ENCODE measurements around the gene PASK. TPM values are rescaled to one million over a fixed set of nuclear protein-coding genes. Genes with fewer than 3 reads are reported as not detected.
"Not testable (repeated sequence)": the region's sequence is repeated elsewhere in the genome, so short reads cannot be mapped to it uniquely, and the experiment has no call there.

PASK gene
- total RNA-seq, 1 donor from 2014 or later: 15.7 TPM

DNA sequence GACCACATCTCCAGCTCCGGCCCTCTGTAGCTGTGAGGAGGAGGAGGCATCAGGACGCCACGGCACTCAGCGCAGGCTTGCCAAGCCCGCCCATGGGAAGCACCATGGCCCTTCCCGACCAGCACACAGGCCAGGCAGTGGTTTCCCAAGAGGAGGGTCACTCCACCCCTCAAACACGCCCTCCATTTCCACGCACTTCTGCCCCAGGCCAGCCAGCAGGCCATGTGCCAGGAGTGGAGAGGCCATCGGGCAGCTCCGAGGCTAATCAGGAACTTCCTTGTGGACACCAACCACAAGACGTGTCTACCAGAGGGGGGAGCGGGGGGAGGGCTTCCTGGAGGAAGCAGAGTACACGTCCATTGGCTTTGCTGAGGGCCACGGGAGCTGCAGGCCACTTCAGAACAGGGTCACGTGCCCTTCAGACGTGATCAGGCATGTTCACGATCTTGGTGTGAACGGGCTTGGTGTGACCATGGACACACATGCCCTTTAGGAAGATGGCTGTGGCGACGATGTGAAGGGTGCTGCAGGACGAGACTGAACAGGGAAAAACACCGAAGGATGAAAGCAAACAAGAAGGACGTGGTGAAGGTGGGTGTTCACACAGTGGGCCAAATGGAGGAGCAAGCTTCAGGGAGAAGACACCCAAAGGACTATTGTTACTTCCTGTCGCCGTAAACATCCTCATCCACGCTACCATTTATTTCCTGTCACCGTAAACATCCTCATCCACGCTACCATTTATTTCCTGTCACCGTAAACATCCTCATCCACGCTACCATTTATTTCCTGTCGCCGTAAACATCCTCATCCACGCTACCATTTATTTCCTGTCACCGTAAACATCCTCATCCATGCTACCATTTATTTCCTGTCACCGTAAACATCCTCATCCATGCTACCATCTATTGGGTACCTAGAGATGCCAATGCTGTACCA is 40.7 kb downstream of the PASK start:
- intact Hi-C loops (cut with DNase I): no loop called here
- Histone ChIP-seq H3K36me3 (no peaks in the 10 kb centered on the region), H3K4me3 (no peak overlapping the region), H3K9me3 (no peaks in the 10 kb centered on the region), H3K27ac (no peak overlapping the region), H3K4me1 (peaks cover 4% of the 10 kb centered on the region), H3K27me3 (no peaks in the 10 kb centered on the region)
- DNase-seq: no peak
- TF ChIP-seq, protein P1, sequence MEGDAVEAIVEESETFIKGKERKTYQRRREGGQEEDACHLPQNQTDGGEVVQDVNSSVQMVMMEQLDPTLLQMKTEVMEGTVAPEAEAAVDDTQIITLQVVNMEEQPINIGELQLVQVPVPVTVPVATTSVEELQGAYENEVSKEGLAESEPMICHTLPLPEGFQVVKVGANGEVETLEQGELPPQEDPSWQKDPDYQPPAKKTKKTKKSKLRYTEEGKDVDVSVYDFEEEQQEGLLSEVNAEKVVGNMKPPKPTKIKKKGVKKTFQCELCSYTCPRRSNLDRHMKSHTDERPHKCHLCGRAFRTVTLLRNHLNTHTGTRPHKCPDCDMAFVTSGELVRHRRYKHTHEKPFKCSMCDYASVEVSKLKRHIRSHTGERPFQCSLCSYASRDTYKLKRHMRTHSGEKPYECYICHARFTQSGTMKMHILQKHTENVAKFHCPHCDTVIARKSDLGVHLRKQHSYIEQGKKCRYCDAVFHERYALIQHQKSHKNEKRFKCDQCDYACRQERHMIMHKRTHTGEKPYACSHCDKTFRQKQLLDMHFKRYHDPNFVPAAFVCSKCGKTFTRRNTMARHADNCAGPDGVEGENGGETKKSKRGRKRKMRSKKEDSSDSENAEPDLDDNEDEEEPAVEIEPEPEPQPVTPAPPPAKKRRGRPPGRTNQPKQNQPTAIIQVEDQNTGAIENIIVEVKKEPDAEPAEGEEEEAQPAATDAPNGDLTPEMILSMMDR (IDR thresholded peaks at IDR 0.05): no peak
- peak; percentile 49 for ATAC-seq

DNA sequence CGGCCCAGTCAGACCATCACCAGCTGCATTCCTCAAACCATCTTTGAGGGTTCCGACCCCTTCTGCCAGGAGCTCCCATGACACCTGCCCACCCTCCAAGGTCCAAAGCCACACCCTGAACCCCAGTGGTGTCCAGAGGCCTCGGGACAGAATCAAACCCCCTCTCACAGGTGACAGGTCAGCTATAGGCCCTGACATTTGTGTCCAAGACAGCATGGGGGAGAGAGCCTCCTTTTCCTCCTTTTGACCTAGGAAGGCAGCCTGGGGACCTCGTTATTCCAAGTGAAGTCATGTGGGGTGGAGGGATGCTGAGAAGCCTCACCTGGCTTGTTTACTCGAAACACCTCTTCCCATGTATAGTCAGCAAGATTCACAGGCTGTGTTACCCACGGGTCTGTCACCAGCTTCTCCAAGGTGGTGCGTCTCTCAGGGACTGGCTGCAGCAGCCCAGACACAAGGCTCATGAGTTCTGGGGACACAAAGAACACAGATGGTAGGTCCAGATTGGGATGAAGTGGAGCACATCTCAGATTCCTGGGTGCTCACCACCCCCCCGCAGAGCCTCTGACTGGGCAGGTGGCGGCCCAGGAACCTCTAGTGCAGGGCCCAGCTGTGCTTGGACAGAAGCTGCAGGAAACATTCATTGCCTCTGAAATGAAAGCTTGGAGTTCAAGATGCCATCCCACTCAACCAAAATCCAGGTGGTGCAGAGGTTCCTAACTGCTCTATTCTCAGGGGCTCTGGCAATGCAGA is 42.1 kb downstream of the PASK start:
- no peak for DNase-seq
- TF ChIP-seq, protein P1 (IDR thresholded peaks at IDR 0.05): no peak
- Histone ChIP-seq H3K9me3 (no peaks in the 10 kb centered on the region), H3K4me1 (peaks cover 11% of the 10 kb centered on the region), H3K27me3 (no peaks in the 10 kb centered on the region), H3K27ac (no peak overlapping the region), H3K36me3 (no peaks in the 10 kb centered on the region), H3K4me3 (no peak overlapping the region)
- intact Hi-C loops (cut with DNase I): no loop called here
- no peak for ATAC-seq

DNA sequence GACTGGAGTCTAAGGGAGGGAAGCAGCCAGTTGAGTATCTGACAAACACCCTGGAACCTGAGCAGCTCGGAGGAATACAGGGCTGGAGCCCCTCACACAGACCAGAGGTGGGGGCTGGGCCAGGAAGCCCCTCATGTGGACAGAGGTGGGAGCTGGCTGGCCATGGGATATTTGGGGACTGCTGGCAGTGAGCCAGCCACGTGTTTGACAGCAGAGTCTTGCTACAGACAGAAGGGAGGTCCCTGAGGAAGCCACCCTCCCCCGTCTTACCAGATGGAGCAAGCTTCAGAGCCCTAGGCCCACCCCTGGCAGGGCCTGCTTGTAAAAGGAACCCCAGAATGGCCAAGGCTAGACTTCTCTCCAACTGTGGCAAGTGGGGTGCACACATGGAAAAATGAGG is 43.6 kb downstream of the PASK start:
- Histone ChIP-seq H3K36me3 (no peaks in the 10 kb centered on the region), H3K27ac (no peak overlapping the region), H3K4me1 (peaks cover 16% of the 10 kb centered on the region), H3K9me3 (no peaks in the 10 kb centered on the region), H3K27me3 (no peaks in the 10 kb centered on the region), H3K4me3 (no peak overlapping the region)
- ATAC-seq (no peak), DNase-seq (no peak)
- intact Hi-C loops (cut with DNase I): no loop called here
- TF ChIP-seq, protein P1 (IDR thresholded peaks at IDR 0.05): no peak

DNA sequence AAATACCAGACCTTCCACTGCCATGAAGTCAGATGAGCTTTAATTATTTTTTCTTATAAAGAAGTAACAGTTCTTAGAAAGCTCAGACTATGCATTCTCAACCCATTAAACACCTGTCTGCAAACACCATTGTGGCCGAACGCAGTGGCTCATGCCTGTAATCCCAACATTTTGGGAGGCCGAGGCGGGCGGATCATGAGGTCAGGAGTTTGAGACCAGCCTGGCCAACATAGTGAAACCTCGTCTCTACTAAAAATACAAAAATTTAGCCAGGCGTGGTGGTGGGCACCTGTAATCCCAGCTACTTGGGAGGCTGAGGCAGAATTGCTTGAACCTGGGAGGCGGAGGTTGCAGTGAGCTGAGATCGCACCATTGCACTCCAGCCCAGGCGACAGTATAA is 44.7 kb downstream of the PASK start:
- H3K9me3 ChIP-seq; H3K27me3 ChIP-seq; H3K27ac ChIP-seq; intact Hi-C loops (cut with DNase I); H3K36me3 ChIP-seq; DNase-seq; H3K4me3 ChIP-seq; ATAC-seq: not testable (repeated sequence)
- H3K4me1 ChIP-seq: peaks cover 26% of the 10 kb centered on the region

DNA sequence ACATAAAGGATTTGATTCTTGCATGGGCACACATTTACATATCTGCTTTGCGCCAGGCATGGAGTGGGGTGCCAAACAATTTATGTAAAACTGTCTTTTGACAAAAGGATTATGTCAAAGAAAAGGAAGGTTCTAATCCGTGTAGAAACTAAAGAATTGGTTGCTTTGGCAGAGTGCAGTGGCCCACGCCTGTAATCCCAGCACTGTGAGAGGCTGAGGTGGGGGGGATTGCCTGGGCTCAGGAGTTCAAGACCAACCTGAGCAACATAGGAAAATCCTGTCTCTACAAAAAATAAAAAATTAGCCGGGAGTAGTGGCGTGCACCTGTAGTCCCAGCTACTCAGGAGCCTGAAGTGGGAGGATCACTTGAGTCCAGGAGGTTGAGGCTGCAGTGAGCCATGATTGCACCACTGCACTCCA is 46.1 kb downstream of the PASK start:
- H3K4me3 ChIP-seq: peak overlapping the region; percentile 88
- DNase-seq: no peak
- TF ChIP-seq, protein P1 (IDR thresholded peaks at IDR 0.05): no peak
- H3K9me3 ChIP-seq: no peaks in the 10 kb centered on the region
- intact Hi-C loops (cut with DNase I): no loop called here
- no peak for ATAC-seq
- H3K36me3 ChIP-seq: peaks cover 17% of the 10 kb centered on the region
- H3K4me1 ChIP-seq: peaks cover 31% of the 10 kb centered on the region
- no peaks in the 10 kb centered on the region for H3K27me3 ChIP-seq
- peak overlapping the region; percentile 96 for H3K27ac ChIP-seq
